ENCODE results near the gene VPS39.

DNA sequence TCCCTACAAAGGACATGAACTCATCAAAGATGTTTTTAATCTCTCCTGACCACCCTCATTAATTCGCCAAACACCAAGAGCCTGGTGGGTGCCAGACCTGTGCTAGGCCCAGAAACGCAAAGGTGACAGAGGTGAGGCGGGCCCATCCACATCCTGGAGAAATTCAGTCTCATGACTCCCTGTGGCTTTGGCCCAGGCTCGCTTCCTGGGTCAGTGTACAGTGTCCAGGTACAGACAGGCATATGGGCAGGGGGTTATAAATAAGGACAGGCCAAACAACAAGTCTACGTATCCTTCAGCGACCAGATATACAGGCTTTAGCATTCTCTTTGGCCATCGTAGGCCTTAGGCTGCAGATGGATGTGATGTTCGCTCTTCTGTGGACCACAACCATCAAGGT is 50.7 kb downstream of the VPS39 start:
- TF ChIP-seq, protein P1, sequence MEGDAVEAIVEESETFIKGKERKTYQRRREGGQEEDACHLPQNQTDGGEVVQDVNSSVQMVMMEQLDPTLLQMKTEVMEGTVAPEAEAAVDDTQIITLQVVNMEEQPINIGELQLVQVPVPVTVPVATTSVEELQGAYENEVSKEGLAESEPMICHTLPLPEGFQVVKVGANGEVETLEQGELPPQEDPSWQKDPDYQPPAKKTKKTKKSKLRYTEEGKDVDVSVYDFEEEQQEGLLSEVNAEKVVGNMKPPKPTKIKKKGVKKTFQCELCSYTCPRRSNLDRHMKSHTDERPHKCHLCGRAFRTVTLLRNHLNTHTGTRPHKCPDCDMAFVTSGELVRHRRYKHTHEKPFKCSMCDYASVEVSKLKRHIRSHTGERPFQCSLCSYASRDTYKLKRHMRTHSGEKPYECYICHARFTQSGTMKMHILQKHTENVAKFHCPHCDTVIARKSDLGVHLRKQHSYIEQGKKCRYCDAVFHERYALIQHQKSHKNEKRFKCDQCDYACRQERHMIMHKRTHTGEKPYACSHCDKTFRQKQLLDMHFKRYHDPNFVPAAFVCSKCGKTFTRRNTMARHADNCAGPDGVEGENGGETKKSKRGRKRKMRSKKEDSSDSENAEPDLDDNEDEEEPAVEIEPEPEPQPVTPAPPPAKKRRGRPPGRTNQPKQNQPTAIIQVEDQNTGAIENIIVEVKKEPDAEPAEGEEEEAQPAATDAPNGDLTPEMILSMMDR (IDR thresholded peaks at IDR 0.05), result no peak
- TF ChIP-seq POLR2A (IDR thresholded peaks at IDR 0.05), result no peak
